Brain microvascular endothelial cell (primary cell): ENCODE measurements around the gene RARA.

ENCODE experiments used
- DNase-seq: peaks from one replicate; pipeline ENCODE4 v3.0.0-alpha.2; 2020
- H3K27ac ChIP-seq: fragments of 250-450 bp; sonication (Bioruptor Pico); 2 replicates; pipeline ENCODE4 v1.5.1; 2020; ENCODE audit warnings: mild to moderate bottlenecking, moderate library complexity
- H3K27me3 ChIP-seq: fragments of 250-450 bp; sonication (Bioruptor Pico); replicated peaks from 2 replicates; pipeline ENCODE4 v1.5.1; 2020; ENCODE audit warnings: mild to moderate bottlenecking
- H3K36me3 ChIP-seq: fragments of 250-450 bp; sonication (Bioruptor Pico); replicated peaks from 2 replicates; pipeline ENCODE4 v1.5.1; 2020; ENCODE audit warnings: mild to moderate bottlenecking
- H3K4me3 ChIP-seq: 2 replicates; pipeline ENCODE4 v1.5.1; 2011; ENCODE audit warnings: low read depth, mild to moderate bottlenecking, control low read depth, low read length, moderate library complexity
- in situ Hi-C: cut with HindIII; loops from 2 replicates; pipeline ENCODE4 v1.10.0; 2017; ENCODE audit warnings: low sequenced_read_pairs, low pct_ligation_motif_present
- TF ChIP-seq, protein P1 (sequence below): IDR thresholded peaks from 2 replicates; pipeline ENCODE4 v1.5.1; 2011; ENCODE audit warnings: low read depth, mild to moderate bottlenecking, moderate library complexity, low read length, control low read depth, inconsistent platforms; ENCODE audit errors: missing control alignments

RARA gene

GRCh38 chr17:40266882-40267281 is 42.1 kb upstream of the RARA start:
- in situ Hi-C loops, result no loop called here
- H3K36me3 ChIP-seq, result peaks cover 37% of the 10 kb centered on the region
- H3K27ac ChIP-seq, result no peak overlapping the region
- TF ChIP-seq, protein P1, sequence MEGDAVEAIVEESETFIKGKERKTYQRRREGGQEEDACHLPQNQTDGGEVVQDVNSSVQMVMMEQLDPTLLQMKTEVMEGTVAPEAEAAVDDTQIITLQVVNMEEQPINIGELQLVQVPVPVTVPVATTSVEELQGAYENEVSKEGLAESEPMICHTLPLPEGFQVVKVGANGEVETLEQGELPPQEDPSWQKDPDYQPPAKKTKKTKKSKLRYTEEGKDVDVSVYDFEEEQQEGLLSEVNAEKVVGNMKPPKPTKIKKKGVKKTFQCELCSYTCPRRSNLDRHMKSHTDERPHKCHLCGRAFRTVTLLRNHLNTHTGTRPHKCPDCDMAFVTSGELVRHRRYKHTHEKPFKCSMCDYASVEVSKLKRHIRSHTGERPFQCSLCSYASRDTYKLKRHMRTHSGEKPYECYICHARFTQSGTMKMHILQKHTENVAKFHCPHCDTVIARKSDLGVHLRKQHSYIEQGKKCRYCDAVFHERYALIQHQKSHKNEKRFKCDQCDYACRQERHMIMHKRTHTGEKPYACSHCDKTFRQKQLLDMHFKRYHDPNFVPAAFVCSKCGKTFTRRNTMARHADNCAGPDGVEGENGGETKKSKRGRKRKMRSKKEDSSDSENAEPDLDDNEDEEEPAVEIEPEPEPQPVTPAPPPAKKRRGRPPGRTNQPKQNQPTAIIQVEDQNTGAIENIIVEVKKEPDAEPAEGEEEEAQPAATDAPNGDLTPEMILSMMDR, result no peak
- H3K4me3 ChIP-seq, result no peak overlapping the region
- H3K27me3 ChIP-seq, result no peaks in the 10 kb centered on the region
- no peak for DNase-seq

DNA sequence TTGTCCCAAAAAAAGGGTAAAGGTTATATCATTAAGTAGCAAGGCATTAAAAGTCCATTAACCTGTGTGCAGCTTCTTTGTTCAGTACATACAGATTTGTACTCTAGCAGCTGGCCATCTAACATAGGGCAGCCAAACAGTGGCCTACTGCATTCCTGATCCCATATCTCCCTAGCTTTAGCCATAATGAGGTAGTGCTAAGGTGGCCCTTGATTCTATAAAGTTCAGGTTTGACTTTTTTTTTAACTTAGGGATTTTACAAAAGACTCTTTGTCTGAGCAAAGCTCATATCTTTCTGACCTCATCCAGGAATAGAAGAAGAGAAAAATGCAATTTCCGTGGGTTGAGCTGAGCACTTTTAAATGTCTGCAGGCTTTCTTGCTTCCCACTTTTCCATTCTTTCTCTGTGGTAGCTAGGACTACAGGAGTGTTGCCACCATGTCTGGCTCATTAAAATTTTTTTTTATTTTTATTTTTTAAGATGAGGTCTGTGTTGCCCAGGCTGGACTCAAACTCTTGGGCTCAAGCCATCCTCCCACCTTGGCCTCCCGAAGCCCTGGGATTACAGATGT is 40.8 kb upstream of the RARA start:
- Histone ChIP-seq H3K36me3 (peaks cover 37% of the 10 kb centered on the region), H3K27me3 (no peaks in the 10 kb centered on the region), H3K4me3 (no peak overlapping the region), H3K27ac (no peak overlapping the region)
- in situ Hi-C loops, result no loop called here
- TF ChIP-seq, protein P1, result no peak
- DNase-seq, result no peak

GRCh38 chr17:40278414-40278813 is 30.6 kb upstream of the RARA start:
- Histone ChIP-seq H3K27ac (no peak overlapping the region), H3K4me3 (no peak overlapping the region), H3K36me3 (peaks cover 51% of the 10 kb centered on the region), H3K27me3 (no peaks in the 10 kb centered on the region)
- in situ Hi-C loops, result loop anchor here (25.0 kb wide), 1 partner anchor 91 kb away; the partner anchor contains the start of gene RAPGEFL1
- no peak for DNase-seq
- TF ChIP-seq, protein P1, result no peak

DNA sequence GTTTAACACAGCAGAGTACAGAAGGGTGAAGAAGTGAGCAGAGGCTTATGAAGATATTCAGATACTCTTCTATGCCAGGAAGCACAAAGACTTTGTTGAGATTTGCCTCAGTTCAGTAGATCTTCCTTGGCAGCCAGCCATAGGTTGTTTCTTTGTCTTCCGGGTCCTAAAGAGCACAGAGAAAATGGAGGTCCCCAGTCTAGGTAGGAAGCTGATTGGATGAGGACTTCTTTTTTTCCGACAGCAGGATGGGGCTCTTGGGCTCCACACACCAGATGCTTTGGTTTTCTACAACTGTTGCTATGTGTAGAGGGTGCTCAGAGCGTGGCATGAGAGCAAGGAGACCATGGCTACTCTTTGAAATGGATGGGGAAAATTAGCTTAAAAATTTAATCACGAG is 29.6 kb upstream of the RARA start:
- DNase-seq, result no peak
- Histone ChIP-seq H3K36me3 (peaks cover 45% of the 10 kb centered on the region), H3K27me3 (no peaks in the 10 kb centered on the region), H3K27ac (no peak overlapping the region), H3K4me3 (no peak overlapping the region)
- in situ Hi-C loops, result loop anchor here (25.0 kb wide), 1 partner anchor 92 kb away; the partner anchor contains the start of gene RAPGEFL1
- TF ChIP-seq, protein P1, result no peak

GRCh38 chr17:40281663-40282062 is 27.3 kb upstream of the RARA start:
- TF ChIP-seq, protein P1, result no peak
- Histone ChIP-seq H3K36me3 (peaks cover 33% of the 10 kb centered on the region), H3K4me3 (no peak overlapping the region), H3K27me3 (no peaks in the 10 kb centered on the region), H3K27ac (no peak overlapping the region)
- no peak for DNase-seq
- in situ Hi-C loops, result loop anchor here (25.0 kb wide), 1 partner anchor 94 kb away; the partner anchor contains the start of gene RAPGEFL1

DNA sequence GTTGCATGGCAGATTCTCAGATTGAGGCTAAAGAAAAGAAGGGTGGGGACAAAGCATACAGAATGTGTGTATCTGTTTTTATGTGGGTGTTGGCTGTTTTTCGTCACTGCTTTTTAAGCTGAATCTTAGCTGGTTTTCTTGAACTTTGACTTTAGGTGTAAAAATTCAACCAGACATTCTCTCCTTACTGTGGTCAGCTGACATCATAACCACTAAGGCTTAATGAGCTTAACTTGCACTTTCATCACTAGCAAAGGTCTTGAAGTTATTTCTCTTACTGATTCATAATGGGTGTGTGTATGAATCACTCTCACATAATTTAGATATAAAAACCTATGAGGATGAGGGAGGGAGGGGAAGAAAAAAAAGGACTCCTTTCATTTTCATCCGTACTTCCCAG is 25.3 kb upstream of the RARA start:
- in situ Hi-C loops, result loop anchor here (25.0 kb wide), 1 partner anchor 96 kb away; the partner anchor contains the start of gene RAPGEFL1
- H3K27me3 ChIP-seq, result no peaks in the 10 kb centered on the region
- peak; percentile 72 for DNase-seq
- peaks cover 16% of the 10 kb centered on the region for H3K36me3 ChIP-seq
- TF ChIP-seq, protein P1, result no peak
- H3K4me3 ChIP-seq, result peak overlapping the region; percentile 42
- H3K27ac ChIP-seq, result peak overlapping the region; percentile 70
